ENCODE measurements around the gene PIM3.

The PIM3 gene

DNA sequence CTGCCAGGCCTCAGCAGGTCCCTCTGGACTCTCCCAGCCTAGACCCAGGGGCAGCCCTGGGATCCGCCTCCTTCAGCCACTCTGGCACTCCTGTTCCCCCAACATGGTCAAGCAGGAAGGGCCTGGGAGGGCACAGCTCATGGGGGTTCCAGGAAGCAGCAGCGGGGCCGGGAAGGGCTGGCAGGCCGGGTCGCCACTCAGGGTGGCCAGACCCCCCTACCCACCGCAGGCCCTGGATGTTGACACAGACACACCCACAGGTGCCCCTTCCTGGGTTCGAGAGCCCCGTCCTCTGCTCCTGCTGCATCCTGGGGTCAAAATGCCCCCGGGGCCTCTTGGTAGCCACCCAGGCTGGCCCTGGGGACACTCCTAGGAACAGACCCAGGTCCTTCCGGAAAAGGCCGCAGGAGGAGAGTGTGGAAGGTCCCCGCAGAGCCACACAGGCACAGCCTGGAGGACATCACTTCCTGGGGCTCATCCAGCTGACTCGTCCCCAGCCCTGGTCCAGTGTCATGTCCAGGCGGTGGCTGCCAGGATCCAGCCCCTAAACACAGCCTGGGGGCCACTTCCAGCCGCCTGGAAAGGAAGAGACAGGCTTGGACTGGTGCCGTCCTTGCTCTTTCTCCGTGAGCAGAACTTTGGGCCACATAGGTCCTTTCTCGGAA, 6.8 kb upstream of the PIM3 start:
- Mint-ChIP-seq H3K9me3 (no peaks in the 10 kb centered on the region), H3K27ac (no peak overlapping the region), H3K4me1 (peaks cover 15 to 51% of the 10 kb centered on the region in 2 donors), H3K36me3 (no peaks in the 10 kb centered on the region), H3K27me3 (no peaks in the 10 kb centered on the region), H3K4me3 (peak overlapping the region in 1 of 2 donors; percentile 28)
- DNase-seq (no peak), ATAC-seq (replicated peaks) (peak in 1 of 2 donors; percentile 19)

GRCh38 chr22:49954354-49954753, 6.2 kb upstream of the PIM3 start:
- ATAC-seq (replicated peaks), result no peak
- Mint-ChIP-seq H3K9me3 (no peaks in the 10 kb centered on the region), H3K4me3 (no peak overlapping the region), H3K4me1 (peaks cover 20 to 57% of the 10 kb centered on the region in 2 donors), H3K27me3 (no peaks in the 10 kb centered on the region), H3K27ac (no peak overlapping the region), H3K36me3 (peaks cover 0 to 4% of the 10 kb centered on the region in 2 donors)
- DNase-seq, result no peak

- Mint-ChIP-seq H3K27ac (peak overlapping the region; percentile 59), H3K36me3 (peaks cover 0 to 4% of the 10 kb centered on the region in 2 donors), H3K27me3 (no peaks in the 10 kb centered on the region), H3K9me3 (no peaks in the 10 kb centered on the region), H3K4me3 (no peak overlapping the region), H3K4me1 (peaks cover 22 to 57% of the 10 kb centered on the region in 2 donors)
- no peak for DNase-seq
- no peak for ATAC-seq (replicated peaks)
Observed at GRCh38 chr22:49954991-49955580, 5.5 kb upstream of the PIM3 start.

DNA sequence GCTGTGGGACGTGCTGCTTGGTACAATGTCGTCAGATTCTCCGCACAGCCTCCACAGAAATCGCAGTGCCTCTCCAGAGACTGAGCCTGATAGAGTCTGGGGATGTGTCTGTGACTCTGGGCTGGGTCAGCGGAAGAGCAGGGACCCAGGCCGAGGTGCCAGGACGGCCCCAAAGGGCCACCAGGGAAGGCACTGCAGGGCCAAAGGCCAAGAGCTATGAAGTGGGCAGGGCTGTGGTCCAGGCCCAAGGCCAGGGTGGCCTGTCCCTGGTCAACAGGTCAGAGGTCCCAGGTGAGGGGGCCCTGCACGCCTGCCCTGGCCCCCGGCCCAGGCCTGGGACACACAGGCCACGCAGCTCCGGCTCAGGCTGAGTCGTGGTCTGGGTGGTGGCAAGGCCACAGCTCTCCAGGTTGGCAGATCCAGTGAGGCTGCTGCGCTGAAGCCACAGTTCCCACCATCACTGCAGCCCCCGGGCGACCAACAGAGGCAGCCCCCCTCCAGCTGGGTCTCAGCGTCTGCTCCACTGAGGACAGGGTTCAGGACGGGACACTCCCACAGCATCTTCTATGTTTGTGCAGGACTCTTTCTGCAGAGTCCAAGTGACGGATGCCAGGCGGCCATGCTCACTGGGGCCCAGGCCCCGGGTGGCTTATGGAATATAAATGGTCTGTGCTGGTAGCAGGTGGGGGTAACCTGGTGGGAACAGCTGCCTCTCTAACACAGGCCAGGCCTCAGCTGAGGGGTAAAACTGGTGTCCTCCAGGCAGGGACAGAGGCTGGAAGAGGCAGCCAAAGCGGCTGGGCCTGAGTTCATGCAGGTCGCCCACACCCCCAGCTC, 4.8 kb upstream of the PIM3 start:
- H3K27me3 Mint-ChIP-seq, result no peaks in the 10 kb centered on the region
- DNase-seq (no peak), ATAC-seq (replicated peaks) (no peak)
- no peaks in the 10 kb centered on the region for H3K9me3 Mint-ChIP-seq
- peaks cover 22 to 56% of the 10 kb centered on the region in 2 donors for H3K4me1 Mint-ChIP-seq
- no peak overlapping the region for H3K27ac Mint-ChIP-seq
- H3K36me3 Mint-ChIP-seq, result peaks cover 0 to 4% of the 10 kb centered on the region in 2 donors
- no peak overlapping the region for H3K4me3 Mint-ChIP-seq

GRCh38 chr22:49956418-49956770, 4.2 kb upstream of the PIM3 start:
- H3K27ac Mint-ChIP-seq, result no peak overlapping the region
- peaks cover 22 to 51% of the 10 kb centered on the region in 2 donors for H3K4me1 Mint-ChIP-seq
- peaks cover under 1 to 5% of the 10 kb centered on the region in 2 donors for H3K36me3 Mint-ChIP-seq
- DNase-seq, result no peak
- no peaks in the 10 kb centered on the region for H3K9me3 Mint-ChIP-seq
- no peaks in the 10 kb centered on the region for H3K27me3 Mint-ChIP-seq
- no peak for ATAC-seq (replicated peaks)
- no peak overlapping the region for H3K4me3 Mint-ChIP-seq

DNA sequence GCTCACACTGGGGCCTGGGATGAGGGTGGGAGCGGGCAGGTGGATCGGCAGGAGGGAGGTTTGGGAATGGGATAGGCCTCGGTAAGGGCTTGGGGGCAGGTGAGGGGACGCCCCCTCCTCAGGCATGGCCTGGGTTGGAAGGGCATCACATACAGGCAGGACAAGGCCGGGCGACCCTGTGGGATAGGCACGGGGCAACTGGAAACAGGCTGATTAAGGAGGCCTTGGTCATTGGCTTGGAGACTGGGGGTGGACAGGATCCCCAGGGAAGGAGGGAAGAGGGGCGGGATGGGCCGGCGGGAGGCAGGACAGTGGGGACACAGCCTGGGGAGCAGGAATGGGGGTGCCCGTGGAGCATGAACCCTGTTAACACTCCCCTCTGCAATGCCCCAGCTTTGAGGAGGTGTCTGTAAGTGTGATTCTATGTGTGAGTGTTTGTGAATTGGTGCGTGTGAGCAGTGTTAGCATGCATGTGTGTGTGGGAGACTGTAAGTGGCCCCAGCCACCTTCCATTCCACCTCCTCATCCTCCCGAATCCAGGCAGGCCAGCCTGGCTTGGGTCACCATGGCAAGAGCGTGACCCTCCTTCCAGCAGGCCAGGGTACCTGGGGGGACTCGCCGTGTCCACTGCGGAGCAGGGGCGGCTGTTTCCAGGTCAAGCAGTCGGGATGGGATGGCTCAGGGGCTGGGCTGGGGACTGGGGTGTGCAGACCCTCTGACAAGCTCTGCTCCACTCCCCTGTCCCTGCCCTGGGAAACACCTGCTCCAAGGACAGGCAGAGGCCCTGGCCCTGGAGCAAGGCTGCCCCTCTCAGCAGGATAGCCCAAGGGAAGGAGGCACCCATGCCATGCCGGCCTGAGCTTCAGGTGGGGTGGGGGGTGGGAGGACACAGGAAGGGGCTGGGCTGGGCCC, 3.4 kb upstream of the PIM3 start:
- Mint-ChIP-seq H3K27me3 (no peaks in the 10 kb centered on the region), H3K4me1 (peaks cover 22 to 50% of the 10 kb centered on the region in 2 donors), H3K27ac (peak overlapping the region; percentile 17), H3K36me3 (peaks cover 6 to 13% of the 10 kb centered on the region in 2 donors), H3K4me3 (no peak overlapping the region), H3K9me3 (no peaks in the 10 kb centered on the region)
- no peak for DNase-seq
- no peak for ATAC-seq (replicated peaks)

DNA sequence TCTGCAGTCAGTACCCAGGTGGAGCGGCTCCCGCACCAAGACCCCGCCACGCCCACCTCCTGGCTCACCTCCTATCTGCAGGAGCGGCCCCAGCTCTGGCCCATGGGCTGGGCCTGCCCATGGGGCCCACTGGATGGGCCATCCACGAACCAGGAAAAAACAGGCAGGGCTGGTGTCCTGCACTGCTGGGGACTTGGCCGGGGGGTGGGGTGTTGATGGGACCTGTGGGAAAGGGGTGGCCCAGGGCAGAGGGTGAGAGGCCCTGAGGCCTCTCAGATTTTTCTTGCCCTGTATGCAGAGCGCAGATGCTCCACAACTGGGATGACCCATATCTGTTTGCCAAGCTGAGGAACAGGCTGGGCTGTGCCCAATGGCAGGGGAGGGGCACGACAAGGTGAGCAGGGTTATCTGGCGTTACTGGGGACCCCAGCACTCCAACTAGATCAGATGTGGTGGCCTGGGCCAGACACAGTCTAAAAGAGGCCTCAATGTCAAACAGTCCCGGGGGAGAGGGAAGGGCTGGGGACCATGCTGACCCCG, 2.7 kb upstream of the PIM3 start:
- Mint-ChIP-seq H3K27me3 (no peaks in the 10 kb centered on the region), H3K36me3 (peaks cover 12 to 20% of the 10 kb centered on the region in 2 donors), H3K9me3 (no peaks in the 10 kb centered on the region), H3K27ac (no peak overlapping the region), H3K4me3 (peak overlapping the region in 1 of 2 donors; percentile 15), H3K4me1 (peaks cover 22 to 47% of the 10 kb centered on the region in 2 donors)
- ATAC-seq (replicated peaks) (no peak), DNase-seq (no peak)

GRCh38 chr22:49958366-49958921, 2.1 kb upstream of the PIM3 start:
- H3K27ac Mint-ChIP-seq, result peak overlapping the region; percentile 96
- H3K4me3 Mint-ChIP-seq, result peak overlapping the region; percentile 89 to 90
- no peak for DNase-seq
- peaks cover 17 to 26% of the 10 kb centered on the region in 2 donors for H3K36me3 Mint-ChIP-seq
- H3K9me3 Mint-ChIP-seq, result no peaks in the 10 kb centered on the region
- no peaks in the 10 kb centered on the region for H3K27me3 Mint-ChIP-seq
- peaks cover 21 to 47% of the 10 kb centered on the region in 2 donors for H3K4me1 Mint-ChIP-seq
- no peak for ATAC-seq (replicated peaks)

DNA sequence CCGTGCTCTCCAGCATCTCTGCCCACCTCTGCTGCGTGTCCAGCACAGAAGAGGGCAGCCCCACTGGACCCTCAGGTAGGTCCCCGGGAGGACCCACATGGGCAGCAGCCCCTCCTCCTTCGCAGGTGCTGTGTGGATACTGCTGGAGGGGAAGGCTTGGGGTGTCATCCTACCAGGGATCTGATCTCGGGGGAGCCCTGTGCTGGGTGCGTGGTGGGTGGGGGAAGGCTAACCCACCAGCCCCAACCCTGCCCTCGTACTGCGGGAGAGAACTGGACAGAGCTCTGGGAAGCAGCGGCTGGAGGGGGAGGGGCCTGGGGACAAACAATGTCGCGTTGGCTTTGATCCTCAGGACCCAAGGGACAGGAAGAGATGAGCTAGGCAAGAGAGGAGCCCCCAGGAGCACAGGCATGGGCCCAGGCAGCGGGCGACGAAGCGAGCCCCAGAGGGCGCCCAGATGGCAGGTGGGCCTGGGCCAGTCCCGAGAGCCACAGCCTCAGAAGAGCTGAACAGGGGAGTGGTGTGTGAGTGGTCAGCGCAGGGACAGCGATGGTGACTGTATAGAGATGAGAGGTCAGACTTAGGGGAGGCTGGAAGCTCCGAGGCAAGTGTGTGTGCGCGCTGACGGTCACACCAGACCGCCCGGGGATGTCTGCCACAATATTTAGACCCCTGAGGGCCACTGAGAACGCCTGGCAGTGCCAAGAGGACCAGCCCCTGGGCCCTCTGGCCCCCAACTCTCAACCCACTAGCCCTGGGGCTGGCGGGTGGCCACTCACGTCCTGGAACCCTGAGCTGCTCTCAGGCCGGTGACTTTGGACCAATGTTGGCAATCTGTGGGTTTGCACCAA, 1.4 kb upstream of the PIM3 start:
- Mint-ChIP-seq H3K4me1 (peaks cover 24 to 50% of the 10 kb centered on the region in 2 donors), H3K4me3 (peak overlapping the region; percentile 89 to 90)
- ATAC-seq (replicated peaks), result no peak

DNA sequence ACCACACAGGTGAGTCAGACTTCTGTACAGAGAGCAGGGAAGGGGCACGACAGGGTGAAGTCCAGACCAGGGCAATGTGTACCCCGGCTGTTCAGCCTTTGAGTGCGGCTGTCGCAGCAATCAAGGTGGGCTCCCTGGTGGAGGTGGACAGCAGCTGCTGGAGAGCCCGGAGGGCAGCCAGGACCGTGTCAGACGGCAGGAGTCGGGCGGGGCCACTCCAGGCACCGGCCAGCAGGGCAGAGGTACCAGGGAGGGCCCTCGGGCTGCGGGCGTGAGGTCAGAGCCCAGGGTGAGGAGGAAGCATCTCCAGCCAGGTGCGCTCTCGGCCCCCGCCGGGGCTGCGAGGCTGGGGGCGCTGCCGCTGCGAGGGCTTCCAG, 802 bp upstream of the PIM3 start:
- Mint-ChIP-seq H3K36me3 (peaks cover 29 to 39% of the 10 kb centered on the region in 2 donors), H3K27me3 (no peaks in the 10 kb centered on the region), H3K4me1 (peaks cover 29 to 55% of the 10 kb centered on the region in 2 donors), H3K9me3 (no peaks in the 10 kb centered on the region), H3K27ac (peak overlapping the region; percentile 96), H3K4me3 (peak overlapping the region; percentile 89 to 90)
- DNase-seq (no peak), ATAC-seq (replicated peaks) (peak; percentile 20 to 22)

More for the DNA sequence above, 1.4 kb upstream of the PIM3 start:
- H3K27me3 Mint-ChIP-seq, result no peaks in the 10 kb centered on the region
- no peak for DNase-seq
- H3K9me3 Mint-ChIP-seq, result no peaks in the 10 kb centered on the region
- peak overlapping the region; percentile 96 for H3K27ac Mint-ChIP-seq
- peaks cover 24 to 33% of the 10 kb centered on the region in 2 donors for H3K36me3 Mint-ChIP-seq

- no peak for ATAC-seq (replicated peaks)
- no peaks in the 10 kb centered on the region for H3K27me3 Mint-ChIP-seq
- no peaks in the 10 kb centered on the region for H3K9me3 Mint-ChIP-seq
- H3K36me3 Mint-ChIP-seq, result peaks cover 30 to 42% of the 10 kb centered on the region in 2 donors
- H3K4me3 Mint-ChIP-seq, result peak overlapping the region; percentile 94 to 98
- no peak for DNase-seq
- H3K4me1 Mint-ChIP-seq, result peaks cover 30 to 62% of the 10 kb centered on the region in 2 donors
- H3K27ac Mint-ChIP-seq, result peak overlapping the region; percentile 97
Observed at GRCh38 chr22:49961005-49961600, 531 bp downstream of the PIM3 start.

GRCh38 chr22:49961601-49962011, 1.0 kb downstream of the PIM3 start:
- no peak for DNase-seq
- Mint-ChIP-seq H3K36me3 (peaks cover 30 to 46% of the 10 kb centered on the region in 2 donors), H3K4me1 (peaks cover 33 to 63% of the 10 kb centered on the region in 2 donors), H3K27me3 (no peaks in the 10 kb centered on the region), H3K4me3 (peak overlapping the region; percentile 94 to 98), H3K9me3 (no peaks in the 10 kb centered on the region), H3K27ac (peak overlapping the region; percentile 97)
- peak in 1 of 2 donors; percentile 1 for ATAC-seq (replicated peaks)

All from stimulated activated naive B cell treated with anti-CD40 and anti-IgM and Interleukin-4, amounts not matched to agents 10 μg/mL and 1 μg/mL and 100 μg/mL, for 72 hours (primary cell).